Right lobe of liver (tissue), 4 donors: ENCODE measurements around the gene ADSS1.

Experiments
- CTCF ChIP-seq, 4 donors: fragments of 200-600 bp in 3 of 4; fragments of 450-650 bp in 1 of 4; IDR thresholded peaks; one replicate each; pipeline versions ENCODE4 v1.5.1 to v1.8.0; 2016 to 2022; ENCODE audit warnings: antibody characterized with exemption in 4 of 4, mild to moderate bottlenecking in 2 of 4
- POLR2A ChIP-seq: fragments of 450-650 bp; IDR thresholded peaks from one replicate; pipeline ENCODE4 v1.6.1; 2017; ENCODE audit warnings: antibody characterized with exemption, mild to moderate bottlenecking
- donor health status: DM: no; HTN: no; CAD: no.
- donor health status: DM: no; HTN: no; CAD: no.
- donor health status: DM: no; HTN: yes; CAD: no.

DNA sequence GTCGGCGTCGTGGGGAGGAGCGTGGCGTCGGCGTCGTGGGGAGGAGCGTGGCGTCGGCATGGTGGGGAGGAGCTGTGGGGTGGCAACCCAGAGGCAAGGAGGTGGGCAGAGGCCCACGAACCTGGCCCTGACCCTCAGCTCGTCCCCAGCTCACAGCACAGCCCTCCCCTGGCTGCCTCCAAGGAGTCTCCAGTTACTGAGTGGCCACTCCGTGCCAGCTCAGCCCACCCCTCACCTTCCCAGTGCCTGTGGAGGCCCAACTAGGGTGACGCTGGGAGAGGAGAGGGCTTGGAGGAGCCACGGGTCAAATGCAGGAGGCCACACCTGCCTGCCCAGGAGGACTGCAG is 5.8 kb downstream of the ADSS1 start:
- TF ChIP-seq CTCF (IDR thresholded peaks at IDR 0.05): no peak
- TF ChIP-seq POLR2A: no peak
